GM18873 (cell line): Measurements from ENCODE around the gene DCAF12.
"Not testable (repeated sequence)": the region's sequence is repeated elsewhere in the genome, so short reads cannot be mapped to it uniquely, and the experiment has no call there.

Experiments
- ATAC-seq: cut with Tn5 transposase; IDR thresholded peaks from one replicate; pipeline ENCODE4 v1.9.1; 2021; ENCODE audit warnings: mild to moderate bottlenecking, moderate library complexity, moderate number of reproducible peaks; ENCODE audit not compliant: unreplicated experiment, low FRiP score

DCAF12 gene

DNA sequence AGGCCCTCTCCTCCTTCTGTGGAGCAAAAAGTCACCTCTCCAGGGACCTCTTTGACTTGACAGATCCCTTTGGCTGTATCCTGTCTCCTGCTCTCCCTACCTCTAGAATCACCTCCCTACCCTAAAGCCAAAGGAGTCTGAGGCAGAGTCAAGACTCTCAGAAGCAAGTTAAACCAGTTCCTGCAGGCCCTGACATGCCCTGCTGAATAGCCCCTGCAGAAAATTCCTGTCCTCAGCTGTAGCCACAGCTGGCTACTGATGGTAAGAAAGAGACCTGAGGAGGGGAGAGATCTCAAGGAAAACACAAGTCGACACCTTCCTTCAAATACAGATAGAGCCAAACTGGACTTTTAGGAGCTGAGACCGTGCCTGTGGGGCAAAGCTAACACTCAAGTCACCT, 54.1 kb downstream of the DCAF12 start:
- ATAC-seq = no peak

DNA sequence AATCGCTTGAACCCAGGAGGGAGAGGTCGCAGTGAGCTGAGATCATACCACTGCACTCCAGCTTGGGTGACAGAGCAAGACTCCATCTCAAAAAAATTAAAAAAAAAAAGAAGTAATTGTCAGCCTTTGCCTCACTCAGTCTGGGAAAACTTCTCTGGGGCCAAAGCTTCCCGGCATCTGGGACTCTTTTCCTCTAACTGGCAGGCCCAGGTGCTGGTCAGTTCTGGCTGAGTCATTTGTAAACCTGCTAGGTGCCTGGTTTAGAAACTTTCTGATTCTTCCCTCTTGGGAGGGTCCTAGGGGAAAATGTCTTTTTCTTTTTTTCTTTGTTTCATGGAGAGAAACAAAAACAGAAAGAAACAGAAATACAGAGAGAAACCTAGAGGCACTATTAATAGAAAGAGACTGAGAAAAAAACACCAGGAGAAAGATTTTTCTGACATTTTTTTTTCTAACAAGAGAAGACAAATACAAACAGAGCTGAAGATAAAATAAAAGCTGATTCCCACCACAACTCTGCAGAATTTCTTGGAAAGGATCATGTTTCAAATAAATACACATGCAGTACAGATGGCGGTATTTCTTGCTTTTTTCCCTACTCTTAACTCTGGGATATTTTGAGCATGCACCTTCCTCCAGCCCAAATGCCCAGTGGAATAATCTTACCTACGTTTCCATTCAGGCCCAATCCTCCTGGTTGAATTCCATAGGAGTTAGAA, 55.7 kb downstream of the DCAF12 start:
- ATAC-seq = no peak

GRCh38 chr9:34069831-34070230, 56.7 kb downstream of the DCAF12 start:
- ATAC-seq = no peak

GRCh38 chr9:34065541-34065940, 61.0 kb downstream of the DCAF12 start:
- ATAC-seq = no peak

GRCh38 chr9:34059954-34060353, 66.5 kb downstream of the DCAF12 start:
- no peak for ATAC-seq

DNA sequence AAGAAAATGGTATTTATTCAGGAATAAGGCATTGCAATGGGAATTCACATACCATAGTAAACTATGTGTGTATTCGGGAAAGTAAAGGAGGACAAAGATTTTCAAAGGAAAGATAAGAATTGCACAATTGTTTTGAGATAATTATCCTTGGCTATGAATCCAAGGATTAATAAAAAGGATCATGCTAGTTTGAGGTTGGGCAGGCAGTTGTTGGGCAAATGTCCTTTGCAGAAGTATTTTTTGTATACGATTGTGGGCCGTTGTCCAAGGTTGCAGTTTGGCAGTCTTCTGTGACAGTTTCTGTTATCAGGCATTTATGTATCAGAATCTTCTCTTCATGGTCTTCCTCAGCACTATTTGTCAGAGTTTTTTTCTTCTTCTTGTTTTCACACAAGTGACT, 67.2 kb downstream of the DCAF12 start:
- no peak for ATAC-seq

- no peak for ATAC-seq
These were observed 76.7 kb downstream of the DCAF12 start for GRCh38 chr9:34049630-34050384.

DNA sequence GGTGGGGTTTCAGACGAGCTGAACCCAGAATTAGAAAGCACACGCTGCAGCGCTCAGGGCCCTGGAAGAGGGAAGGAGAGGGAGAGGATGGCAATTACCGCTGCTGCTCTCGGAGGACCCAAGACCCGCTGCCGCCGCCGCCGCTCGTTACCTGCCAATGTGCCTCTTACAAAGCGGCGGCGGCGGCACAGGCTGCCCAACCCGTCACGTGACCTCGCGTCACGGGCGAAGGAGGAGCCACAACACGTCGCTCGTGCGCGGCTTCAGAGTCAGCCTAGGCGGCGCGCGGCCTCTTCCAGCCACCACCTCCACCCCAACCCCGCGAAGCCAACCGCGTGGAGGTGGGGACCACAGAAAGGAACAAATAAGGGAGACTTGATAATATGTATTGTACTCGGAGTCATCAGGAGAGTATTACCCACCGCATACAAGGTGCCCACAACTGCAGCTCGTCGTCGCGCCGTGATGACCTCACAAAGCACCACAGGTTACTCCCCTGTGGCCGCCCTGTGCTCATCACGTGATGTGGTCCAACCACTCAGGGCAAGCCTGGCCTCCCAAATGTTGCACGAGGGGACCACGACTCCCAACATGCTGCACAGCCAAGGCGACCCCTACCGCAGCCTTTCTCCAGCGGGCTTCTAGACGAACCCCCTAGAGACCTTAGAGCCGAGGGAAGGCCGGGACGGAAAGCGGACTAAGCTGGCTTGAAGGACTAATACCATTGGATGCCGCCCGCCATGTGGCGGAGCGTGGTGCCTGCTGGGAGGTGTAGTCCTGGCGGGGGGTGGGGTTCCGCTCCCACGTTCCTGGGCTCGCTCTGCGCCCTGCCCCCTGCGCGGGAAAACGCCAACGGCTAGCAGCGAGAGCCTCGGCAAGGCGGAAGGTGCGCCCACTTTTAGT, 77.5 kb downstream of the DCAF12 start, which contains the start of gene UBAP2:
TSS of gene UBAP2 (minus strand) at position 161 of the 903 bp plus-strand sequence. CDS start 31,739 bp downstream, outside the sequence.
- ATAC-seq = peak; percentile 81

DNA sequence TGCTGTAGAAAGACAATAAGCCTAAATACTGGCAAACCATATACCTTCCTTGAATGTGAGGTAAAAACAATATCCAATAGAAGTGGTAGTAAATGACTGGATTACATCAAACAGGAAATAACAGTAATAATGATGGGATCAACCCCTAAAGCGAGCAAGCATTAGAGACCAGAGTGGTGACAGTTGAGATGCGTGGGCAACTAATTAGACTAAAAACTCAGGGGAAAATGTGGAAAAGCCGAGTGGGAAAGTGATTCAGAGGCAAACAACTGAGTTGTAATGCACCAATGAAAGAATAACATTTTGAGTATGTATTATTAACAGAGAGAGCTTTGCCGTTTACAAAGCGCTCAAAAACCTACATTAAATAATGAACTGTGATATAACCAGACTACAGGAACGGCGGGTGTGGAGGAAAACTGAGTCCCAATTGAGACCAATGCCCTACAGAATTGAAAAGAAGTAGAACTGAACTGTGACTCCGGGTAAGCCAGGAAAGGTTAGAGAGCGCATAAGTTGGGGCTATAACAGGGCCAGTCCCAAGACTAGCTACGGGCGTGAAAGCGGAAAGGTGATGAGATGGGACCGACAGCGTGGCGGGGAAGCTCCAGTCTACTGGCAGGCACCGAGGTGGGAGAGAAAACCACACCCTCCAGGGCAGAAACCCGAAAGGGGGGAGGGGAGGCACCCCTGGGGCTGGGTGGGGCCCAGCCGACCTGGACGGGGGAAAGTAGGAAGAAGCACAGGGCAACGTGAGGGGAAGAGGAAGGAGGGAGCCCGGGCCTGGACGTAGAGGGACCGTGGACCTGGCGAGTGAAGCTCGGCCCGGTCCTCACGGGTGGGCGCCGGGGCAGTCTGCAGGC, 78.4 kb downstream of the DCAF12 start:
- ATAC-seq = peak; percentile 22

- ATAC-seq = no peak
These were observed 79.6 kb downstream of the DCAF12 start for GRCh38 chr9:34046784-34047379.

DNA sequence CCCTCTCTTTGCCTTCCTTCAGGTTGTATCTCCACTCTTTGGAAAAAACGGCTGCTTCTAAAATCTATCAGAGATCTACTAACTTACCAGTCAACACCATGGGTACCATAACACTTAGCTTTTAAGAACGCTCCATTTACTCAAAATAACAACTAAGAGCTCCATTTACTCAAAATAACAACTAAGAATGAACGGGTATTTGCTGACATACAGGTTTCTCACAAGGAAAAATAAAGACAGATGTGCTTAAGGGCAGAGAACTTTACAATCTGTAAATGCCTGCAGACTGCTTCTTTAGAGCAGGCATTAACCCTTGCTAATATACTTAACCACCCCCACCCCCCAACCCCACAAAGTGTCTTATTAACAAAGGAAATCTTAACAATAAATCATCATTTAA, 80.6 kb downstream of the DCAF12 start:
- no peak for ATAC-seq

DNA sequence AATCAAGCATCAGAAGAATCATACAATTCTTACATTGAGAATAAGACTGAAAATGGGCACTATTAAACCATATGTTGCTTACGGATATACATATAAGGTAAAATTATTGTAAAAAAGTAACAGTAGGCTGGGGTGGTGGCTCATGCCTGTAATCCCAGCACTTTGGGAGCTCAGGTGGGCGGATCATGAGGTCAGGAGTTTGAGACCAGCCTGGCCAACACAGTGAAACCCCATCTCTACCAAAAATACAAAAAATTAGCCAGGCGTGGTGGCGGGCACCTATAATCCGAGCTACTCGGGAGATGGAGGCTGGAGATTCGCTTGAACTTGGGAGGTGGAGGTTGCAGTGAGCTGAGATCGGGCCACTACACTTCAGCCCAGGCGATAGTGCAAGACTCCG, 84.4 kb downstream of the DCAF12 start:
- ATAC-seq = not testable (repeated sequence)

DNA sequence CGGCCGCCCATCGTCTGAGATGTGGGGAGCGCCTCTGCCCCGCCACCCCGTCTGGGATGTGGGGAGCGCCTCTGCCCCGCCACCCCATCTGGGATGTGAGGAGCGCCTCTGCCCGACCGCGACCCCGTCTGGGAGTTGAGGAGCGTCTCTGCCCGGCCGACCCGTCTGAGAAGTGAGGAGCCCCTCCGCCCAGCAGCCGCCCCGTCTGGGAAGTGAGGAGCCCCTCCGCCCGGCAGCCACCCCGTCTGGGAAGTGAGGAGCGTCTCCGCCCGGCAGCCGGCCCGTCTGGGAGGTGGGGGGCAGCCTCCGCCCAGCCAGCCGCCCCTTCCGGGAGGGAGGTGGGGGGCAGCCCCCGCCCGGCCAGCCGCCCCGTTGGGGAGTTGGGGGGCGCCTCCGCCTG, 87.6 kb downstream of the DCAF12 start:
- not testable (repeated sequence) for ATAC-seq

- no peak for ATAC-seq
These were observed 88.9 kb downstream of the DCAF12 start for GRCh38 chr9:34037626-34038025.

DNA sequence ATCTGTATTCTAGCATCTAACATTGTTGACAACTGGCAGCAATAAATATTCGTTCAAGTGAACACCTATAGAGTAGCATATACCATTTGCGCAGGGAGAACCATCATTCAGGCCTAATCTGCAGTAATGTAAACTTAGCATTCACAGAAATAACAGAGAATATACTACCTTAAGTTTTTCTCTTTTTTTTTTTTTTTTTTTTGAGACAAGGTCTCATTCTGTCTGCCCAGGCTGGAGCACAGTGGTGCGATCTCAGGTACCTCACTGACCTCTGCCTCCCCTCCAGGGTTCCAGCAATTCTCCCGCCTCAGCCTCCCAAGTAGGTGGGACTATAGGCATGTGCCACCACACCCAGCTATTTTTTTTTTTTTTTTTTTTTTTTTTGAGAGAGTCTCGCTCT, 89.9 kb downstream of the DCAF12 start:
- ATAC-seq = no peak
